PC-9 (cell line): ENCODE data around the gene OAS2.

Source experiments
- EZH2 ChIP-seq: fragments of 200-600 bp; sonication (generic); IDR thresholded peaks from 2 replicates; pipeline ENCODE4 v1.8.0; 2017; ENCODE audit warnings: antibody characterized with exemption, low read depth
- TF ChIP-seq, protein P1 (sequence below): fragments of 200-600 bp; sonication (generic); conservative IDR thresholded peaks from 2 replicates; pipeline ENCODE4 v1.6.1; 2017; ENCODE audit warnings: mixed run types, antibody characterized with exemption, mild to moderate bottlenecking, moderate library complexity

DNA sequence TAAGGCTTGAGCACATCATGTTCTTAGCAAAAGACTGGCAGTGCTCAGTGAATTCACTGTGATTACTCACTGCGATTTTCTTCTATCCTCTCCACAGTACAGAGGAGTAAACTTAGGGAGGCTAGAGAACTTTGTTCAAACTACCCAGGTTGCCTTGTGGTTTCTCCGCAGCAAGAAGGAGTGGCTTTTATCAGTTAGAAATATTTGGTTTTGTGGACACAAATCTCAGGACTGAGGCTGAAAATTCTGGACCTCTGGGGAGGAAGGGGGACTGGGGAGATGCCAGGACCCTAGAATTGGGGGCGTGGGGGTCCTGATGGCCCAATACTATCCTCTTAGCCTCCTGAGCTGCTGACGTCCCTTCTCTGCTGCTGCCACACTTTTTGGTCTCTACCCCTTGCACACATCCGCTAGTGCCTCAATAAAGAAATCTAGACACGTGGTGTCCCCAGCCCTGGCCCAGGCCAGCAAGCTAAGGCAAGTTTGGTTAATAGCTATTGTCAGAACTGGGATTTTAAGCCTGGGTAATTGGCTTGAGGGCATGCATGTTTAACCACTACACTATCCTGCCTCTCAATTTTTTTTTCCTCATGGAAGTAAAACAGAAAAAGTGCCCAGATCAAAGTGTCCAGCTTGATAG is 842 bp downstream of the OAS2 start:
- TF ChIP-seq, protein P1, sequence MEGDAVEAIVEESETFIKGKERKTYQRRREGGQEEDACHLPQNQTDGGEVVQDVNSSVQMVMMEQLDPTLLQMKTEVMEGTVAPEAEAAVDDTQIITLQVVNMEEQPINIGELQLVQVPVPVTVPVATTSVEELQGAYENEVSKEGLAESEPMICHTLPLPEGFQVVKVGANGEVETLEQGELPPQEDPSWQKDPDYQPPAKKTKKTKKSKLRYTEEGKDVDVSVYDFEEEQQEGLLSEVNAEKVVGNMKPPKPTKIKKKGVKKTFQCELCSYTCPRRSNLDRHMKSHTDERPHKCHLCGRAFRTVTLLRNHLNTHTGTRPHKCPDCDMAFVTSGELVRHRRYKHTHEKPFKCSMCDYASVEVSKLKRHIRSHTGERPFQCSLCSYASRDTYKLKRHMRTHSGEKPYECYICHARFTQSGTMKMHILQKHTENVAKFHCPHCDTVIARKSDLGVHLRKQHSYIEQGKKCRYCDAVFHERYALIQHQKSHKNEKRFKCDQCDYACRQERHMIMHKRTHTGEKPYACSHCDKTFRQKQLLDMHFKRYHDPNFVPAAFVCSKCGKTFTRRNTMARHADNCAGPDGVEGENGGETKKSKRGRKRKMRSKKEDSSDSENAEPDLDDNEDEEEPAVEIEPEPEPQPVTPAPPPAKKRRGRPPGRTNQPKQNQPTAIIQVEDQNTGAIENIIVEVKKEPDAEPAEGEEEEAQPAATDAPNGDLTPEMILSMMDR = no peak
- TF ChIP-seq EZH2 = no peak
